ENCODE results near the gene GNG8. TPM values are rescaled to one million over a fixed set of nuclear protein-coding genes. Genes with fewer than 3 reads are reported as not detected.

Gene GNG8
- total RNA-seq, 1 experiment from 2014 or later: not detected

- Histone ChIP-seq H3K4me3 (ENCODE audit: low read depth in 2 of 2, low read length in 2 of 2) (no peak overlapping the region), H3K4me1 (ENCODE audit: control insufficient read depth, insufficient read depth, low read length) (no peaks in the 10 kb centered on the region), H3K9me3 (ENCODE audit: control insufficient read depth, insufficient read depth, low read depth, low read length) (no peaks in the 10 kb centered on the region), H3K36me3 (ENCODE audit: control insufficient read depth, insufficient read depth, low read length) (no peaks in the 10 kb centered on the region), H3K27ac (ENCODE audit: low read length) (no peak overlapping the region), H3K27me3 (ENCODE audit: control insufficient read depth, insufficient read depth, low read length) (no peaks in the 10 kb centered on the region)
- ChIA-PET POLR2A (no interaction called here), CTCF (no interaction called here)
- DNase-seq (ENCODE audit: low read depth, low spot score): no peak
- TF ChIP-seq TCF7L2 (IDR thresholded peaks at IDR 0.05; ENCODE audit: low read depth, low read length) (no peak), REST (IDR thresholded peaks at IDR 0.05; ENCODE audit: insufficient read depth in 1 of 2, low read depth in 2 of 2, low read length in 1 of 2) (no peak), POLR2AphosphoS5 (IDR thresholded peaks at IDR 0.05; ENCODE audit: low read depth, low read length) (no peak), SIN3A (IDR thresholded peaks at IDR 0.05; ENCODE audit: borderline replicate concordance, insufficient read depth, low read depth, low read length) (no peak), CTCF (IDR thresholded peaks at IDR 0.05) (no peak)
- ATAC-seq: no peak
- intact Hi-C loops (cut with micrococcal nuclease; ENCODE audit: unreplicated experiment) (no loop called here), in situ Hi-C loops (cut with HindIII; ENCODE audit: low pct_unique_long_range_greater_than_20kb, low sequenced_read_pairs) (no loop called here)
- BruUV-seq (replicated peaks): no TSS peak
These were observed 14.4 kb upstream of the GNG8 start for GRCh38 chr19:46650445-46650844.

GRCh38 chr19:46648961-46649960, 13.3 kb upstream of the GNG8 start:
- intact Hi-C loops (cut with micrococcal nuclease; ENCODE audit: unreplicated experiment): no loop called here
- H3K4me3 ChIP-seq (ENCODE audit: low read depth in 2 of 2, low read length in 2 of 2): no peak overlapping the region
- ChIA-PET CTCF (no interaction called here), POLR2A (interaction anchor here (0.6 kb wide), 1 partner anchor 67 kb away, joined by 12 read pairs; the partner anchor contains the start of gene PRKD2)
- no peaks in the 10 kb centered on the region for H3K36me3 ChIP-seq (ENCODE audit: control insufficient read depth, insufficient read depth, low read length)
- H3K27ac ChIP-seq (ENCODE audit: low read length): no peak overlapping the region
- DNase-seq (ENCODE audit: low read depth, low spot score): no peak
- no peak for TF ChIP-seq POLR2AphosphoS5 (IDR thresholded peaks at IDR 0.05; ENCODE audit: low read depth, low read length)
- no peak for TF ChIP-seq SIN3A (IDR thresholded peaks at IDR 0.05; ENCODE audit: borderline replicate concordance, insufficient read depth, low read depth, low read length)
- TF ChIP-seq TCF7L2 (IDR thresholded peaks at IDR 0.05; ENCODE audit: low read depth, low read length): no peak
- no peak for TF ChIP-seq REST (IDR thresholded peaks at IDR 0.05; ENCODE audit: insufficient read depth in 1 of 2, low read depth in 2 of 2, low read length in 1 of 2)
- TF ChIP-seq CTCF (IDR thresholded peaks at IDR 0.05): no peak
- no peaks in the 10 kb centered on the region for H3K4me1 ChIP-seq (ENCODE audit: control insufficient read depth, insufficient read depth, low read length)
- no peak for ATAC-seq
- H3K9me3 ChIP-seq (ENCODE audit: control insufficient read depth, insufficient read depth, low read depth, low read length): no peaks in the 10 kb centered on the region
- no peaks in the 10 kb centered on the region for H3K27me3 ChIP-seq (ENCODE audit: control insufficient read depth, insufficient read depth, low read length)
- BruUV-seq (replicated peaks): no TSS peak
- in situ Hi-C loops (cut with HindIII; ENCODE audit: low pct_unique_long_range_greater_than_20kb, low sequenced_read_pairs): no loop called here
